CD4-positive, alpha-beta T cell (primary cell): ENCODE data around the gene PRM1. TPM values are rescaled to one million over a fixed set of nuclear protein-coding genes. Genes with fewer than 3 reads are reported as not detected.
A peak's percentile ranks its signal among the peaks of the same experiment; 100 is the strongest.

ENCODE experiments used
- ATAC-seq: fragments of 200-7000 bp; cut with Tn5 transposase; one replicate; pipeline ENCODE4 v1.10.0; 2022; ENCODE audit warnings: mild to moderate bottlenecking; ENCODE audit not compliant: poor library complexity
- CTCF ChIA-PET: fragments of 350-600 bp; sonication (Branson Sonifier 250); formaldehyde crosslinking; loops from one replicate; lab custom pipeline; 2021; ENCODE audit warnings: antibody characterized with exemption, inconsistent platforms; lab: Charles Lee
- POLR2A ChIA-PET: fragments of 350-600 bp; sonication (Branson Sonifier 250); formaldehyde crosslinking; loops from one replicate; lab custom pipeline; 2021; ENCODE audit warnings: antibody characterized with exemption, inconsistent platforms; lab: Charles Lee
- DNase-seq, 14 experiments: peaks; one replicate each; pipeline ENCODE4 v3.0.0-alpha.2; 2013 to 2020; ENCODE audit warnings: mixed read lengths in 2 of 14
- H3K27ac ChIP-seq, 2 donors: one replicate each; pipeline versions ENCODE4 v1.5.1 to v1.7.0; 2013; ENCODE audit warnings: low read length in 2 of 2, low read depth in 1 of 2, mild to moderate bottlenecking in 1 of 2
- H3K27me3 ChIP-seq, 2 experiments: 1 replicate in 1 of 2; 2 replicates in 1 of 2; pipeline versions ENCODE4 v1.6.1 to v1.7.0; 2013; ENCODE audit warnings: low read length in 2 of 2, control low read depth in 1 of 2, mild to moderate bottlenecking in 1 of 2, moderate library complexity in 1 of 2; ENCODE audit not compliant: insufficient read depth in 2 of 2, control insufficient read depth in 1 of 2
- H3K36me3 ChIP-seq: one replicate; pipeline ENCODE4 v1.6.1; 2013; ENCODE audit warnings: low read length, control low read depth; ENCODE audit not compliant: insufficient read depth
- H3K4me1 ChIP-seq: one replicate; pipeline ENCODE4 v1.6.1; 2013; ENCODE audit warnings: low read length, control low read depth; ENCODE audit not compliant: insufficient read depth
- H3K4me3 ChIP-seq: one replicate; pipeline ENCODE4 v1.5.1; 2013; ENCODE audit warnings: mild to moderate bottlenecking, low read length, moderate library complexity
- H3K9me3 ChIP-seq, 2 experiments: 1 replicate in 1 of 2; 2 replicates in 1 of 2; pipeline versions ENCODE4 v1.6.1 to v1.7.0; 2013; ENCODE audit warnings: low read length in 2 of 2, mild to moderate bottlenecking in 2 of 2, control low read depth in 1 of 2, moderate library complexity in 1 of 2; ENCODE audit not compliant: control insufficient read depth in 1 of 2, insufficient read depth in 1 of 2
- H3K27ac Mint-ChIP-seq: one replicate; pipeline ENCODE4 v1.8.0; 2020; ENCODE audit warnings: mixed read lengths
- H3K27me3 Mint-ChIP-seq: one replicate; pipeline ENCODE4 v1.8.0; 2021; ENCODE audit warnings: mixed read lengths
- H3K36me3 Mint-ChIP-seq: one replicate; pipeline ENCODE4 v1.8.0; 2021; ENCODE audit warnings: low read depth, mixed read lengths
- H3K4me1 Mint-ChIP-seq: one replicate; pipeline ENCODE4 v1.8.0; 2021; ENCODE audit warnings: low read depth, mixed read lengths
- H3K4me3 Mint-ChIP-seq: one replicate; pipeline ENCODE4 v1.8.0; 2020; ENCODE audit warnings: mild to moderate bottlenecking, mixed read lengths
- H3K9me3 Mint-ChIP-seq: one replicate; pipeline ENCODE4 v1.8.0; 2020; ENCODE audit warnings: mixed read lengths
- intact Hi-C, 2 experiments: fragments of 100-400 bp; cut with DNase I in 1 of 2; cut with micrococcal nuclease in 1 of 2; formaldehyde crosslinking; loops; one replicate each; pipeline versions ENCODE4 v1.15.1 to v1.9.0; 2023 to 2025; cut with DNase I, micrococcal nuclease
- total RNA-seq, 174 experiments: library from RNA in 2 of 174; stranded (reverse) in 2 of 174; gene quantifications; one replicate each; pipeline ENCODE4 v1.2.3 and lab custom pipeline; 2021 to 2026
- TF ChIP-seq, protein P1 (sequence below): fragments of 200-600 bp; IDR thresholded peaks from one replicate; pipeline ENCODE4 v1.8.0; 2022; ENCODE audit warnings: antibody characterized with exemption, mild to moderate bottlenecking

The PRM1 gene
- total RNA-seq, 2 experiments from 2014 or later, result not detected

DNA sequence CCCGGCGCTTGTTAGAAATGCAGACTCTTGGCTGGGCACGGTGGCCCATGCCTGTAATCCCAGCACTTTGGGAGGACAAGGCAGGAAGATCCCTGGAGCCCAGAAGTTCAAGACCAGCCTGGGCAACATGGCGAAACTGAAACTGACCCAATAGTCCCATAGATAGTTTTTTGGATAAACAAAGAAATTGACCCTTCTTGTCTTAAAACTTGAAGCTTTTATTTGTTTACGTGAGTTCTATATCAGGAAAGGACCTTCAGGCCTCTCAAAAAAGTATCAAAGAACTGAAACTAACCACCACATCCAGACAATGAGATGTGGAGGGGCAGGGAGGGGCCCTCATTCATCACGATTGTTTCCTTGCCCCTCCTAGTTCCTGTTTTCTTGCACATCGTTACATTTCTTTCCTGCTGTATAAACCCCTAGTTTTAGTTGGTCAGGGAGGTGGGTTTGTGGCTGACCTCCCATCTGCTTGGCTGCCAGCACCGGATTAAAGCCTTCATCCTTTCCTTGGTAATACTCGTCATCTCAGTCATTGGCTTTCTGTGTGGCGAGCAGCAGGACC, 29.9 kb upstream of the PRM1 start:
- no peaks in the 10 kb centered on the region for H3K9me3 ChIP-seq
- TF ChIP-seq, protein P1, sequence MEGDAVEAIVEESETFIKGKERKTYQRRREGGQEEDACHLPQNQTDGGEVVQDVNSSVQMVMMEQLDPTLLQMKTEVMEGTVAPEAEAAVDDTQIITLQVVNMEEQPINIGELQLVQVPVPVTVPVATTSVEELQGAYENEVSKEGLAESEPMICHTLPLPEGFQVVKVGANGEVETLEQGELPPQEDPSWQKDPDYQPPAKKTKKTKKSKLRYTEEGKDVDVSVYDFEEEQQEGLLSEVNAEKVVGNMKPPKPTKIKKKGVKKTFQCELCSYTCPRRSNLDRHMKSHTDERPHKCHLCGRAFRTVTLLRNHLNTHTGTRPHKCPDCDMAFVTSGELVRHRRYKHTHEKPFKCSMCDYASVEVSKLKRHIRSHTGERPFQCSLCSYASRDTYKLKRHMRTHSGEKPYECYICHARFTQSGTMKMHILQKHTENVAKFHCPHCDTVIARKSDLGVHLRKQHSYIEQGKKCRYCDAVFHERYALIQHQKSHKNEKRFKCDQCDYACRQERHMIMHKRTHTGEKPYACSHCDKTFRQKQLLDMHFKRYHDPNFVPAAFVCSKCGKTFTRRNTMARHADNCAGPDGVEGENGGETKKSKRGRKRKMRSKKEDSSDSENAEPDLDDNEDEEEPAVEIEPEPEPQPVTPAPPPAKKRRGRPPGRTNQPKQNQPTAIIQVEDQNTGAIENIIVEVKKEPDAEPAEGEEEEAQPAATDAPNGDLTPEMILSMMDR, result no peak
- H3K36me3 ChIP-seq, result no peaks in the 10 kb centered on the region
- Mint-ChIP-seq H3K9me3 (no peaks in the 10 kb centered on the region), H3K4me3 (peak overlapping the region; percentile 40), H3K36me3 (no peaks in the 10 kb centered on the region), H3K27me3 (no peaks in the 10 kb centered on the region), H3K4me1 (peaks cover 39% of the 10 kb centered on the region), H3K27ac (peak overlapping the region; percentile 81)
- no peak overlapping the region for H3K4me3 ChIP-seq
- no peak overlapping the region for H3K27ac ChIP-seq
- ATAC-seq (peak; percentile 81), DNase-seq (peak in 6 of 14 experiments; percentile 22 to 79 (median 51))
- intact Hi-C loops, result no loop called here
- ChIA-PET POLR2A (interaction anchor here (0.8 to 5.9 kb wide), 9 partner anchors 13 to 59 kb away, joined by 3 to 29 read pairs (median 4); partner anchors contain the start of gene SOCS1), CTCF (interaction anchor here (0.6 kb wide), 1 partner anchor 479 kb away, joined by 3 read pairs; no protein-coding TSS in a partner anchor)
- no peaks in the 10 kb centered on the region for H3K27me3 ChIP-seq
- H3K4me1 ChIP-seq, result peaks cover 38% of the 10 kb centered on the region

DNA sequence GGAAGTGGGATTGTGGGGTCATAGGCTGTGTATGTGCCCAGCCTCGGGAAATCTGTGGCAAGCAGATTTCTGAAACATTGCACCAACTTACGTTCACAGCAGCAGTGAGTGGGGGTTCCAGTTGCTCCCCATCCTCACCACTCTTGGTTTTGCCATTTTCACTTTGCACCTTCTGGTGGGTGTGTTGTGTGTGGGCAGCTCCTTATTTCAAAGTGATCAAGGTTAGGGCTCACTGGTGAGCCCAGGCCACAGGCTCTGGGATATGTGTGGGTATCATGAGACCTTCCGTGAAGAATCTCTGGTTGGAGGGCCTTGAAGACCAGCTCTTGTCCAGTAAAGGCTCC, 29.5 kb upstream of the PRM1 start:
- peaks cover 38% of the 10 kb centered on the region for H3K4me1 ChIP-seq
- ChIA-PET POLR2A (interaction anchor here (0.8 to 5.9 kb wide), 10 partner anchors 13 to 58 kb away, joined by 3 to 29 read pairs (median 4); partner anchors contain the start of gene SOCS1), CTCF (no interaction called here)
- H3K36me3 ChIP-seq, result no peaks in the 10 kb centered on the region
- Mint-ChIP-seq H3K4me1 (peaks cover 39% of the 10 kb centered on the region), H3K27ac (peak overlapping the region; percentile 81), H3K9me3 (no peaks in the 10 kb centered on the region), H3K4me3 (peak overlapping the region; percentile 40), H3K27me3 (no peaks in the 10 kb centered on the region), H3K36me3 (no peaks in the 10 kb centered on the region)
- intact Hi-C loops, result no loop called here
- H3K27me3 ChIP-seq, result no peaks in the 10 kb centered on the region
- H3K4me3 ChIP-seq, result no peak overlapping the region
- H3K27ac ChIP-seq, result no peak overlapping the region
- TF ChIP-seq, protein P1, result no peak
- H3K9me3 ChIP-seq, result no peaks in the 10 kb centered on the region
- DNase-seq, result no peak
- ATAC-seq, result no peak

GRCh38 chr16:11309895-11310633, 28.9 kb upstream of the PRM1 start:
- TF ChIP-seq, protein P1, result no peak
- H3K36me3 ChIP-seq, result no peaks in the 10 kb centered on the region
- Mint-ChIP-seq H3K27ac (no peak overlapping the region), H3K36me3 (no peaks in the 10 kb centered on the region), H3K4me1 (peaks cover 39% of the 10 kb centered on the region), H3K27me3 (no peaks in the 10 kb centered on the region), H3K4me3 (no peak overlapping the region), H3K9me3 (no peaks in the 10 kb centered on the region)
- no peak for ATAC-seq
- CTCF ChIA-PET, result no interaction called here
- no peaks in the 10 kb centered on the region for H3K27me3 ChIP-seq
- POLR2A ChIA-PET, result interaction anchor here (0.9 to 5.9 kb wide), 6 partner anchors 12 to 58 kb away, joined by 3 to 29 read pairs (median 4); partner anchors contain the start of gene SOCS1
- no peak overlapping the region for H3K4me3 ChIP-seq
- H3K4me1 ChIP-seq, result peaks cover 38% of the 10 kb centered on the region
- H3K9me3 ChIP-seq, result no peaks in the 10 kb centered on the region
- no peak for DNase-seq
- no peak overlapping the region for H3K27ac ChIP-seq
- intact Hi-C loops, result no loop called here
